Ascending aorta (tissue), 2 donors: ENCODE data around the gene MEIOB. TPM values are rescaled to one million over a fixed set of nuclear protein-coding genes. Genes with fewer than 3 reads are reported as not detected.

ENCODE experiments used
- DNase-seq, 2 donors: peaks; one replicate each; pipeline ENCODE4 v3.0.0-alpha.2; 2019; ENCODE audit warnings: low spot score in 2 of 2
- H3K27ac ChIP-seq, 2 donors: fragments of 200-600 bp; sonication (generic); one replicate each; pipeline ENCODE4 v1.5.1; 2016 to 2017; ENCODE audit warnings: mild to moderate bottlenecking in 1 of 2
- H3K27me3 ChIP-seq: fragments of 200-600 bp; sonication (generic); one replicate; pipeline ENCODE4 v1.5.1; 2017
- H3K36me3 ChIP-seq, 2 donors: fragments of 200-600 bp; sonication (generic); one replicate each; pipeline ENCODE4 v1.5.1; 2016
- H3K4me1 ChIP-seq, 2 donors: fragments of 200-600 bp; sonication (generic); one replicate each; pipeline ENCODE4 v1.5.1; 2016 to 2017; ENCODE audit warnings: mild to moderate bottlenecking in 1 of 2
- H3K4me3 ChIP-seq, 2 donors: fragments of 200-600 bp; sonication (generic); one replicate each; pipeline ENCODE4 v1.5.1; 2016 to 2017; ENCODE audit warnings: mild to moderate bottlenecking in 1 of 2
- H3K9me3 ChIP-seq, 2 donors: fragments of 200-600 bp; sonication (generic); one replicate each; pipeline ENCODE4 v1.5.1; 2016
- CTCF ChIP-seq, 3 experiments: fragments of 200-600 bp in 2 of 3; fragments of 450-650 bp in 1 of 3; sonication (generic) in 2 of 3; IDR thresholded peaks; one replicate each; pipeline ENCODE4 v1.5.1; 2016 to 2019; ENCODE audit warnings: antibody characterized with exemption in 3 of 3, mild to moderate bottlenecking in 1 of 3, moderate library complexity in 1 of 3
- intact Hi-C: fragments of 100-400 bp; cut with DNase I; formaldehyde crosslinking; loops from one replicate; pipeline ENCODE4 v1.15.1; 2023
- total RNA-seq: library from RNA; depleted of rRNA; stranded (reverse); fragments of >200 nt; gene quantifications from one replicate; pipeline ENCODE4 v1.1.0, GENCODE V29; 2016

MEIOB gene
- total RNA-seq, 1 donor from 2014 or later: not detected

GRCh38 chr16:1857433-1858097 is 14.4 kb downstream of the MEIOB start:
- Histone ChIP-seq H3K27ac (no peak overlapping the region), H3K4me1 (no peaks in the 10 kb centered on the region), H3K9me3 (no peaks in the 10 kb centered on the region), H3K36me3 (no peaks in the 10 kb centered on the region), H3K4me3 (no peak overlapping the region), H3K27me3 (no peaks in the 10 kb centered on the region)
- TF ChIP-seq CTCF (IDR thresholded peaks at IDR 0.05): no peak
- intact Hi-C loops: no loop called here
- DNase-seq: no peak

GRCh38 chr16:1851793-1852192 is 20.2 kb downstream of the MEIOB start:
- H3K27ac ChIP-seq: no peak overlapping the region
- no peak for TF ChIP-seq CTCF (IDR thresholded peaks at IDR 0.05)
- H3K27me3 ChIP-seq: no peaks in the 10 kb centered on the region
- H3K4me3 ChIP-seq: no peak overlapping the region
- no peaks in the 10 kb centered on the region for H3K36me3 ChIP-seq
- intact Hi-C loops: no loop called here
- no peak for DNase-seq
- H3K4me1 ChIP-seq: no peaks in the 10 kb centered on the region
- no peaks in the 10 kb centered on the region for H3K9me3 ChIP-seq

GRCh38 chr16:1850981-1851380 is 21.0 kb downstream of the MEIOB start:
- no peaks in the 10 kb centered on the region for H3K9me3 ChIP-seq
- no peak overlapping the region for H3K4me3 ChIP-seq
- TF ChIP-seq CTCF (IDR thresholded peaks at IDR 0.05): no peak
- no peaks in the 10 kb centered on the region for H3K36me3 ChIP-seq
- H3K27ac ChIP-seq: no peak overlapping the region
- intact Hi-C loops: no loop called here
- DNase-seq: no peak
- H3K4me1 ChIP-seq: no peaks in the 10 kb centered on the region
- H3K27me3 ChIP-seq: no peaks in the 10 kb centered on the region

- Histone ChIP-seq H3K36me3 (no peaks in the 10 kb centered on the region), H3K27me3 (no peaks in the 10 kb centered on the region), H3K9me3 (no peaks in the 10 kb centered on the region), H3K27ac (no peak overlapping the region), H3K4me3 (no peak overlapping the region), H3K4me1 (no peaks in the 10 kb centered on the region)
- DNase-seq: no peak
- TF ChIP-seq CTCF (IDR thresholded peaks at IDR 0.05): no peak
- intact Hi-C loops: no loop called here
Observed at GRCh38 chr16:1846416-1846815, 25.5 kb downstream of the MEIOB start.

GRCh38 chr16:1845985-1846384 is 26.0 kb downstream of the MEIOB start:
- Histone ChIP-seq H3K9me3 (no peaks in the 10 kb centered on the region), H3K4me1 (no peaks in the 10 kb centered on the region), H3K36me3 (no peaks in the 10 kb centered on the region), H3K4me3 (no peak overlapping the region), H3K27me3 (no peaks in the 10 kb centered on the region), H3K27ac (no peak overlapping the region)
- no peak for DNase-seq
- intact Hi-C loops: no loop called here
- no peak for TF ChIP-seq CTCF (IDR thresholded peaks at IDR 0.05)

GRCh38 chr16:1839554-1839953 is 32.4 kb downstream of the MEIOB start:
- TF ChIP-seq CTCF (IDR thresholded peaks at IDR 0.05): no peak
- Histone ChIP-seq H3K4me1 (no peaks in the 10 kb centered on the region), H3K36me3 (no peaks in the 10 kb centered on the region), H3K9me3 (no peaks in the 10 kb centered on the region), H3K4me3 (no peak overlapping the region), H3K27ac (no peak overlapping the region), H3K27me3 (no peaks in the 10 kb centered on the region)
- no peak for DNase-seq
- intact Hi-C loops: no loop called here
